Skeletal muscle cell (primary cell): ENCODE measurements around the gene ACOXL.

Source experiments
- DNase-seq: peaks from one replicate; pipeline ENCODE4 v3.0.0-alpha.2; 2010; ENCODE audit warnings: low read depth
- H3K4me3 ChIP-seq: 2 replicates; pipeline ENCODE4 v1.5.1; 2011; ENCODE audit warnings: low read depth, mild to moderate bottlenecking, control low read depth, low read length, moderate library complexity

ACOXL gene

GRCh38 chr2:111105926-111106325 lies 373.6 kb downstream of the ACOXL start:
- no peak overlapping the region for H3K4me3 ChIP-seq
- DNase-seq = no peak

- no peak overlapping the region for H3K4me3 ChIP-seq
- no peak for DNase-seq
Measured at GRCh38 chr2:111106706-111107105, 374.3 kb downstream of the ACOXL start.

GRCh38 chr2:111108745-111109271 lies 376.4 kb downstream of the ACOXL start:
- DNase-seq = no peak
- no peak overlapping the region for H3K4me3 ChIP-seq

GRCh38 chr2:111111101-111111755 lies 378.9 kb downstream of the ACOXL start:
- DNase-seq = no peak
- H3K4me3 ChIP-seq = no peak overlapping the region

GRCh38 chr2:111113838-111114237 lies 381.5 kb downstream of the ACOXL start:
- no peak overlapping the region for H3K4me3 ChIP-seq
- DNase-seq = no peak

GRCh38 chr2:111116011-111116746 lies 383.8 kb downstream of the ACOXL start:
- no peak overlapping the region for H3K4me3 ChIP-seq
- DNase-seq = no peak

- DNase-seq = no peak
- peak overlapping the region; percentile 56 for H3K4me3 ChIP-seq
Measured at GRCh38 chr2:111116843-111117597, 384.6 kb downstream of the ACOXL start.

- peak overlapping the region; percentile 56 for H3K4me3 ChIP-seq
- no peak for DNase-seq
Measured at GRCh38 chr2:111117598-111118480, 385.5 kb downstream of the ACOXL start.

- no peak for DNase-seq
- peak overlapping the region; percentile 56 for H3K4me3 ChIP-seq
Measured at GRCh38 chr2:111118481-111118980, 386.2 kb downstream of the ACOXL start.

- no peak for DNase-seq
- H3K4me3 ChIP-seq = peak overlapping the region; percentile 5
Measured at GRCh38 chr2:111118981-111119821, 386.8 kb downstream of the ACOXL start.

- DNase-seq = no peak
- peak overlapping the region; percentile 82 for H3K4me3 ChIP-seq
Measured at GRCh38 chr2:111119822-111120252, 387.5 kb downstream of the ACOXL start.

GRCh38 chr2:111120253-111121027 lies 388.1 kb downstream of the ACOXL start, which contains the start of gene BCL2L11:
TSS of gene BCL2L11 (plus strand) at chr2:111120914. CDS start at chr2:111123746, 2,832 bp downstream.
- peak; percentile 74 for DNase-seq
- peak within 1 kb of the TSS; percentile 82 for H3K4me3 ChIP-seq

GRCh38 chr2:111121028-111121827 lies 388.9 kb downstream of the ACOXL start:
- H3K4me3 ChIP-seq = peak overlapping the region; percentile 82
- no peak for DNase-seq

- H3K4me3 ChIP-seq = peak overlapping the region; percentile 82
- DNase-seq = peak; percentile 52
Measured at GRCh38 chr2:111121828-111122630, 389.7 kb downstream of the ACOXL start.

GRCh38 chr2:111122631-111123421 lies 390.5 kb downstream of the ACOXL start:
- H3K4me3 ChIP-seq = peak overlapping the region; percentile 82
- peak; percentile 56 for DNase-seq
